NB4 (cell line): ENCODE data around the gene CDH4.

Source experiments
- CTCF ChIP-seq: IDR thresholded peaks from one replicate; pipeline ENCODE4 v1.5.1; 2012; ENCODE audit warnings: low read depth, low read length
- MYC ChIP-seq: IDR thresholded peaks from 2 replicates; pipeline ENCODE4 v1.6.1; 2011; ENCODE audit warnings: low read depth, low read length
- POLR2A ChIP-seq: IDR thresholded peaks from 2 replicates; pipeline ENCODE4 v1.6.1; 2011; ENCODE audit warnings: mild to moderate bottlenecking; ENCODE audit not compliant: insufficient read length; ENCODE audit errors: extremely low read depth

- TF ChIP-seq CTCF (no peak), POLR2A (no peak), MYC (no peak)
Measured at GRCh38 chr20:61240814-61241213, 11.2 kb upstream of the CDH4 start.
